CD1c-positive myeloid dendritic cell (primary cell): ENCODE data around the gene C22orf39.
A peak's percentile ranks its signal among the peaks of the same experiment; 100 is the strongest.

ENCODE experiments used
- DNase-seq: peaks from one replicate; pipeline ENCODE4 v3.0.0-alpha.2; 2016; ENCODE audit errors: extremely low spot score

The C22orf39 gene

GRCh38 chr22:19447330-19448075, at the start of gene C22orf39:
TSS of gene C22orf39 (minus strand) at chr22:19447711. CDS start at chr22:19447688, 23 bp downstream.
- peak; percentile 95 for DNase-seq

- no peak for DNase-seq
Observed at GRCh38 chr22:19497245-19497644, 49.7 kb upstream of the C22orf39 start.

- DNase-seq: no peak
Observed at GRCh38 chr22:19496324-19496630, 48.8 kb upstream of the C22orf39 start.

GRCh38 chr22:19495562-19496323, 48.2 kb upstream of the C22orf39 start:
- DNase-seq: no peak

GRCh38 chr22:19494676-19495173, 47.2 kb upstream of the C22orf39 start:
- no peak for DNase-seq

GRCh38 chr22:19494001-19494560, 46.6 kb upstream of the C22orf39 start:
- DNase-seq: no peak

- no peak for DNase-seq
Observed at GRCh38 chr22:19492504-19493174, 45.1 kb upstream of the C22orf39 start.

GRCh38 chr22:19490628-19491230, 43.2 kb upstream of the C22orf39 start:
- no peak for DNase-seq

GRCh38 chr22:19488884-19489843, 41.7 kb upstream of the C22orf39 start:
- DNase-seq: no peak

- no peak for DNase-seq
Observed at GRCh38 chr22:19488285-19488684, 40.8 kb upstream of the C22orf39 start.

GRCh38 chr22:19483481-19484244, 36.2 kb upstream of the C22orf39 start:
- no peak for DNase-seq

- no peak for DNase-seq
Observed at GRCh38 chr22:19482297-19482696, 34.8 kb upstream of the C22orf39 start.

- DNase-seq: no peak
Observed at GRCh38 chr22:19480789-19481188, 33.3 kb upstream of the C22orf39 start.

GRCh38 chr22:19480173-19480568, 32.7 kb upstream of the C22orf39 start:
- DNase-seq: no peak

GRCh38 chr22:19479355-19480172, 32.1 kb upstream of the C22orf39 start, which contains the start of gene CDC45:
TSS of gene CDC45 (plus strand) at chr22:19479920. CDS start at chr22:19479969, 49 bp downstream.
- peak; percentile 98 for DNase-seq

- peak; percentile 79 for DNase-seq
Observed at GRCh38 chr22:19478901-19479354, 31.4 kb upstream of the C22orf39 start, which contains the start of gene UFD1. TSS of gene UFD1 (minus strand) at chr22:19479193. CDS start at chr22:19479085, 108 bp downstream.

- DNase-seq: no peak
Observed at GRCh38 chr22:19478045-19478900, 30.8 kb upstream of the C22orf39 start.
